DMS 273 (cell line): Measurements from ENCODE around the gene MSI2.
"Not testable (repeated sequence)": the region's sequence is repeated elsewhere in the genome, so short reads cannot be mapped to it uniquely, and the experiment has no call there.

Source experiments
- DNase-seq: peaks from one replicate; lab custom pipeline; 2025; ENCODE audit not compliant: unreplicated experiment; lab: John Stamatoyannopoulos, UW

Gene MSI2

DNA sequence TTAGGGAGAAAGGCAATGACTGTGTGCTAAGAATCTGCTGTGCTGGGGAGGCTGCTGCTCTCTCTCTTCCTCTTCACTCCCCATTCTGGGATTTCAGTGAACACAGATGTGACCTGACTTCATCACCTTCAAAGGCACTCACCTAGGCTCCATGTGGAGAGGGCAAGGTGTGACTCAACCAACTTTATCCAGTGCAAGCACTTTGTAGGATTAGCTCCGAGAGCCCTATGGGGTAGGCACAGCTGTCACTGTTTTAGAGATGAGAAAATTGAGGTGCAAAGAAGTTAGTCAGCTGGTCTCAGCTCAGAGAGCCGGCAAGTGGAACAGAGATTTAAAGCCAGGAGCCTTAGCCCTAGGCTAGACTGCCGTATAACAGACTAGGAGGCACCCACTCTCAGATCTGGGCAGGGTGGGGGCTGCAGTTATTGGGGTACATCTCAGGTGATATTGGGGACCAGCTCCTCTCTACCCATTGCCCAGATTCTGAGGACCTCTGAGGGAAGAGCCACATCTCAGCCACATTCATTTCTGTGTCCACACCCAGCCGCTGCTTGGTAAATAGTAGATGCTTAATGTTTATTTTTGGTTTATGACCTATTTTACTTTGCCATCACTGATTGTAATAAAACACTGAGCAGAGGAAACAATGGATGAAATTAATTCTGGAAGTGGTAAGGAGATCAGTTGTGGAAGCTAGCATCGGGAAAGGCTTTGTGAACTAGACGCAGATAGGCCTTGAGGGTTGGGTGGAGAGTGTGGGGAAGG lies 350.0 kb downstream of the MSI2 start:
- no peak for DNase-seq

DNA sequence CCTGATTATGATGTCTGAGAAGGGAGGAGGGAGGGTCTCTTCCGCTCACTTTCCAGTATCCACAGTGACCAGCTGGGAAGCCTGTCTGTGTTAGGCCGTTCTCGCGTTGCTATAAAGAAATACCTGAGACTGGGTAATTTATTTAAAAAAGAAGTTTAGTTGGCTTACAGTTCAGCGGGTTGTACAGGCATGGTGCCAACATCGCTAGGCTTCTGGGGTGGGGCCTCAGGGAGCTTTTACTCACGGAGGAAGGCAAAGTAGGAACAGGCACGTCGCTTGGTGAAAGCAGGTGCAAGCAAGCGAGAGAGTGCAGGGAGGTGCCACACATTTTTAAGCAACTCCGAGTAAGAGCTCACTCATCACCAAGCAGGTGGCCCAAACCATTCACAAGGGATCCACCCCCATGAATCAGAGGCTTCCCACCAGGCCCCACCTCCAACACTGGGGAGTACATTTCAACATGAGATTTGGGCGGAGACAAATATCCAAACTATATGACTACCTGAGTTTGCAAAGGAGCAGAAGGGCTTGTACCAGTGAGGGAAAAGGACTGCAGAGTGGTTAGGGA lies 351.3 kb downstream of the MSI2 start:
- DNase-seq: no peak

DNA sequence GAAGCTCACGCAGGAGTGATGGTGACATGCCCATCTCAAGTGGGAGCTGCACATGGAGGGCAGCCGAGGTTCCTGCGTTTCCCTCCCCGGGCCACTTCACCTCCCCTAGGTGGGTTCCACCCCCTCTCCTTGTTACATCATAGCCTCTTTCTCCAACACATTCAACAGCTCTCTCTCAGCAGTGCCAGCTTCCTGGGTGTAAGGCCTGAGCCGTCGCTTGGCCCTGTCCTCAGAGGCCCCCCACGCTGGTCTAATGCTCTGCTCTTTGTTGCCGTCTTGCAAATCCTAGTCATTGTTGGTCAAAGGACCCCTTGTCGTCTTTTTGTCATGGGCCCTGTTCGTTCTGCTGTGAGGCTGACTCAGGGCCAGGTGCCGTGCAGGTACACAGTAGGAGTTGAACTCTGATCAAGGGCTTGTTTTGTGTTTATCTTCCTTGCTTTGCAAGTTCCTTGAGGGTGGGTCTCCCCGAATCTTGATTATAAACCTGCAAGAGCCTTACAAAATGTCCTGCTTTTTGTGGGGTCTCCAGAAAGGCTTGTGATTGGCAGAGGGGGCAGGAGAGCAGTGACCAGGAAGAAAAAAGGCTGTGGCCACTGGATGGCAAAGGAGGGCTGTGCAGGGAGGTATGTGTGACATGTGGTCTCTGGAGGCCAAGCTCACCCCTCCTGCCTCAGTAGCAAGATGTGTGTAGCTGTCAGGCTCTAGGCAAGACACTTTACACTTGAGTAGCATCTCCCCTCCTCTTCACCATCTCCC lies 352.2 kb downstream of the MSI2 start:
- no peak for DNase-seq

DNA sequence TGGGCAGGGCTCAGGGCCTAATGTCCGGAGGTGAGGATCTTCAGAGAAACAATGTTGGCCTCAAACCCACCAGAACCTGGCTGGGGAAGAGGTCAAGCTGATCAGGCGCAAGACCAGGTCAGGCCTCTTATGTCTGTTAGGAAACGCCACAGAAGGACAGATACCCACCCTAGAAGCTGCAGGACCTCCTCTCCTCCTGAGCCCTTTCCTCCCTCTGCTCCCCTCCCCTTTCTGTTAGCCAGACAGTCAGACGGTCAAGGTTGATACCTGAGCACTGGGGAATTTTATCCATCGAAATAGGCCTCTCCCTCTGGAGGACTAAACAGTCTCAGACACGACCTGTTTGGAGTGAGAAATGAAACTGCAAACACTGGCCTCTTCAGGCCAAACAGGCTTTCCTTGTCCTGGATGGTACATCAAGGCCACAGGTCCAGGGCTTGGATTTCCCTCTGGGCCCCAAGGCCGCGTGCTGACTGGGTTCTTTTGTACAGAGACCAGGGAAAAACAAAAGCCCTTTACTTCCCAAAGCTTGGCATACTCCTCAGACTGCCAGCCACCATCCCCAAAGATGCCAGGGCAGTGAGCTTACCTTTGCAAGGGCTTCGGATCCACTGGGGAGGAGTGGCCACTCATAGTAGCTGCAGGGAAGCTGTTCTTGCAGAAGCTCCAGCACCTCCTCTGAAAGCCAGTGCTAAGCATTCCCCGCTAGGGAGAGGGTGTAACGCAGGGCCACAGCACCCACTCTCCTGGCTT lies 353.0 kb downstream of the MSI2 start:
- DNase-seq: no peak

DNA sequence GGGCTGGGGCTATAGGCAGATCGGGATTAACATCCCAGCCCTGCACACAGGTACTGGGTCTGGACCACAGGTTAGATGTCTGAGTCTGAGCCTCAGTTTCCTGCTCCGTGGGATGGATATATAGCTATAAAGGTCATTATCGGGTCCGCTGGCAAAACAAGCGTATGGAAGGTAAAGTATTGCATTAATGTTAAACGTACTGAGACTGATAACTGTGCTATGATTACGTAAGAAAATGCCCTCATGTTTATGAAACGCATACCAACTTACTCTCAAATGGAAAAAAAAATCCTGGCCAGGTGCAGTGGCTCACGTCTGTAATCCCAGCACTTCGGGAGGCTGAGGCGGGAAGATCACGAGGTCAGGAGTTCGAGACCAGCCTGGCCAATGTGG lies 353.6 kb downstream of the MSI2 start:
- DNase-seq: no peak

DNA sequence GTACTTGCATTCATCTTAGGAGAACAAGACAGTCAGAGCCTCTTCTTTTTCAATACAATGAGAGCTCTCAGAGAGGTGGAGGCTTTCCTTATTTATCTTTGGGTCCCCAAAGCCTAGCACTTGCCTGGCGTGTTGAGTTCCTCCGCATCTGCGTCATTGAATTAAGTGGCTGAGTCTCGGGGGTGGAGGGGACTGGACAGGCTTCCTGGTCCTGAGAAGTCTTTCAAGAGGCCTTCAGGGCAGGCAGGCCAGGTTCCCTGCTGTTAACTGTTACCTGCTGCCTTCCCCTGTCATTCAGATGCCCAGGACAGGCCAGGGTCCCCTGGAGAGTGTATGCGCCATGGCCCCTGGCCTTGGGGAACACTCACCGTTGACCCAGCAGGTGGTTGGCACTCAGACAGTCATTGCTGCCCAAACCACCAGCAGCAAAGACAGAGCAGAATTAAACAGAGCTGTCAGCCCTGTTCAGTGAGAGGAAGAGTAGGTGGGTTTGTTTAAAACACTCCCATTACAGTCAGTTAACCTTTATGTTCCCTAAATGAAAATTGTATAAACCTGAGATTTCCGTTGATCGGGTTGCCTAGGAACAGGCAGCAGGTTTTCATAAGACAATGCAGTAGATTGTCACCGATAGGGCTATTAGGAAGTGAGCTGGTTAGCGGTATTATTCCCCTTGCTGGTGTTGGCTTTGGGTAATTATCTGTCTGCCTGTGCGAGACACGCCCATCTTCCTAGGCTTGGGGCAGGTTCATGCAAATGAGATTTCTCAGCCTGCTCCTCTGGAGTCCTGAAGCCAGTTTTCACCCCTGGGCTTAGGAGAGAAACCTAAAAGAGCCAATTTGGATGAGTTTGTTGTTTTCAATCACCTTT lies 356.1 kb downstream of the MSI2 start:
- DNase-seq: peak; percentile 36

DNA sequence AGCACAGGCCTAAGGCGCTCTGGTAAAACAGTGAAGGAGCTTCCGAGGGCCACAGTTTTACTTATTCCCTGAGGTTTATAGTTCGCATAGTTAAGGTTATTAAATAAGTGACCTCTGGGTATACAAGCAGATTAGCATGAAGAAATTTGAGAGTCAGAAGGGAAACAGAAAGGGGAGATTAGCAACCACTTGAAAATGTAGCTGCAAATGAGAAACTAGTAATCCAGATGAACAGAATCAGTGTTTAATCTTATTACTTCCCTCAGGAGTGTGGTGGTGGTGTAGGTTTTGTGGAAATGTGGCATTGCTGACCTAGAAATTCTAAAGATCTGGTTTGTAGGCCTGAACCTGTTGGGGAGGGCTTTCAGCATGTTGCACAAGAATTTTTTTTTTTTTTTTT lies 358.4 kb downstream of the MSI2 start:
- no peak for DNase-seq

DNA sequence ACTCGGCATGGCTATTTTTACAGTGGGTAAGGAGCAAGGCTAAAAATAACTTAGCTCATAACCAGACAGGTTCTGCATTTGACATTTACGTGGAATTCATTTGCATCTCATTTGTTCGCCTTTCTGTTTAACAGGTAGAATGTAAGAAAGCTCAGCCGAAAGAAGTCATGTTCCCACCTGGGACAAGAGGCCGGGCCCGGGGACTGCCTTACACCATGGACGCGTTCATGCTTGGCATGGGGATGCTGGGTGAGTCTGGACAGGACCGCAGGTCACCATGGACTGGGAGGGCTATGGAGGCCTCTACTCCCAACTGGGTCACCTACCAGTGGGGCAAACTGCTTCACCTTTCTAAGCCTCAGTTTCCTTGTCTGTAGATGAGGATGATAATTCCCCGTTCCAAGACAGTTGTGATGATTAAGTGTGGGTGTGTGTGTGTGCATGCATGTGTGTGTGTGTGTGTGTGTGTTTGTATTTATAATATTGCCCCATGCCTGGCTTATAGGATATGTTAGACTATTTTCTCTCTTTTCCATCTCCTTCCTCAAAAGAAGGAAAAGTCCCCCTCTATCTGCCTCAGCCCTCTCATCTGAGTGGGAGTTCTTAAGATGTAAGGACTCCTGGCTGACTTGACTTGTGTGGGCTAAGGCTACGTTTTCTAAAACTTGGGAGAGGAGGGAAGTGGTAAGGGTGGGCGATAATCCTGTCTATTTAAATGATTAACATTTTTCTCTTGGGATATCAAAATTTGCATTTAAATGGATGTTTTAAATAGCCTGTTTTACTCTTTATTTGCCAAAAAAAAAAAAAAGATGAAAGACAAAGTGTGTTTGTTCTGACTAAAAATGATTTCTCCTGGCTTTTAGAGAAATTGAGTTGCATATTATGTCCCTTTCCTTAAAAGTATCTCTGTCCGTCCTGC lies 359.8 kb downstream of the MSI2 start:
- DNase-seq: no peak

DNA sequence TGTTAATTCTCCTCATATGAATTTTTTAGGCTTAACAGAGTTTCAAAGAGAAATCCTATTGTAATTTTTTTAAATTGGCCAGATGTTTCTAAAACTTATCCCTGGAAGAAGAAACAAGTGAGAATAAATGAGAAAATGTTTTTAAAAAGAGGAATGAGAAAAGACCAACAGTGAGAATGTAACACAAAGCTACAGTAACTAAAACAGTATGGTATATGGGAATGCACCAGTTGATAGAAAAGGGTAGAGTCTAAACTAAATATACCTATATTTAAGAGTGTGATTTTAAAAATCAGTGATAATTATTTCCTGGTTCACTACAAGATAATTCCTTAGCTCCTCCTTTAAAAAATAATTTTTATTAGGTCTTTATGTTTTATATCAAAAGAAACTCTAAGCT lies 360.9 kb downstream of the MSI2 start:
- no peak for DNase-seq

DNA sequence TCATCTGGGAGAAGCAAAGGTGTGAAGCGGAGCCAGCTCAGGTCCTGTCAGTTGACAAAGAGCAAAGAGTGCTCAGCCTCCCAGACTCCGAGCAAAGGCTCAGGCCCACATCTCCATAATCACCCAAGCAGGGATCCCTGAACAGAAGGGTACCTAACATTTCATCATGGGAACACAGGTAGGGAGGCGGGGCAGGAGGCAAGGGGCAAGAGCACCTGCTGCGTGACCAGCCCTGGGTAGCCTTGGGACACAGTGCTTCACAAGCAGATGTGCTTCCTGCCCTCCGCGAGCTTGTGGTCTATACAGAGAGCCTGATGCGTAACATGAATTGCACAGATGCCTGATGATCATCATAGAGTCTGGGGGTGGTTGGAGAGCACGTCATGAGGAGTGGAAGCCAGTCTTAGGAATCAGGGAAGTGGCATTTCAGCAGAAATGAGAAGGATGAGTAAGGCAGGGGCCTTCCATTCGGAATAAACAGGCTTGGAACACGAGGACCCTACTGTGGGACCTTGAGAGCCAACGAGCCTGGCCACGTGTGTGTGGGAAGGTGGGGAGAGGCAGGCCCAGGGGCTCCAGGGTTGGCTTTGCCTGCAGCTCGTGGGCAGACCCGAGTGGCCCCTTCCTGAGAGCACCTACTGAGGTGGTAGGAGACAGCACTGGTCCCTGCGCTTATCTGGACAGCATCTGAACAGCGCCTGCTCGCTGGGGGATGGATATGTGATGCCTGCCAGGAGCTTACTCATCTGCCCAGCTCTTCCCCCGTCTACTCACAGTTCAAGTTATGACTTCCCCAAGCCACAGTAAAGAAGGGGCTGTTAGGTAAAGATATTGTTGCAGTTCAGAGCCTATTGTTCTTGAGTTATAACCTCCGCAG lies 363.0 kb downstream of the MSI2 start:
- DNase-seq: no peak

DNA sequence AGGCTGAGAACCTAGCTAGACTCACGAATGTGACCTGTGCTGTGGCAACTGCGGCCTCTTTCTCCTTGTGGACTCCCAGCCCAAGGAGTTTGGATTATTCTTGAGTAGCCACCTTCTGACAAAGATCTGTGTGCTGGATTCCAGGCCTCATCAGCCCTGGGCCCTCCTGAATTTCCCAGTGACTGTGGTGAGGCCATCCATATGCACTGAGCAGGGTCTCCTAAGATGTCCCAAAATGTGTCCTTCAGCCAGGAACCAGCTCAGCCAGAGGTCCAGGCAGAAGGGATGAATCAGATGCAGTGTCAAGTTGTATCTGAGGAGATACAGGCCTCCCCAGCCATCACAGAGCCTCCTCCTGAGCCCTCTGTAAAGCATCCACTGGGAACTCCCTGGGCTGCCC lies 364.3 kb downstream of the MSI2 start:
- no peak for DNase-seq

DNA sequence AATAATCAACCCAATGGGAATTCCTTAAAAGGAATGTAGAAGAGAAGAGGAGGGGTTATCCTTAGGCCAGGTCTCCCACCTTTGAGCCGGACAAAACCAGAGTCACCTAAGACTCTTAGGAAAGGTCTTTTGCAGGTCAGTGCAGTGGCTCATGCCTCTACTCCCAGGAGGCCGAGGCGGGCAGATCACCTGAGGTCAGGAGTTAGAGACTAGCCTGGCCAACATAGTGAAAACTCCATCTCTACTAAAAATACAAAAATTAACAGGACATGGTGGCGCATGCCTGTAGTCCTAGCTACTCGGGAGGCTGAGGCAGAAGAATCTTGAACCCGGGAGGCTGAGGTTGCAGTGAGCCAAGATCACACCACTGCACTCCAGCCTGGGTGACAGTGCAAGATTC lies 365.5 kb downstream of the MSI2 start:
- not testable (repeated sequence) for DNase-seq

DNA sequence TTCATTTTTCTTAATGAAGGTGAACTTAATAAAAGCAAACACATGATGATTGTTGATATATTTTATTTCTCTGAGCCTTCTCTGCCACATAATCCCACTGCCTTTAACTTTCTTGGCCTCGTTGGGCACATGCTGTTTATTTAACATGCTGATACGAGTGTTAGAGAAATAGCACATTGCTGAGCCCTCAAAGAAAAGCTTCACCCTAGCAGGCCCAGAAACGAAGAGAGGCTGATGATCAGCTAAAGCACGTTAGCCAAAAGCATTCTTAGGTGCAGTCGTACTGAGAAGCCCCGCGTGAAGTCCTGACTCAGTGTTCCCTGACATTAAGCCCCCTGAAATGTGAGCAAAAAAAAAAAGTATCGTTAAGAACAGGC lies 366.0 kb downstream of the MSI2 start:
- no peak for DNase-seq

DNA sequence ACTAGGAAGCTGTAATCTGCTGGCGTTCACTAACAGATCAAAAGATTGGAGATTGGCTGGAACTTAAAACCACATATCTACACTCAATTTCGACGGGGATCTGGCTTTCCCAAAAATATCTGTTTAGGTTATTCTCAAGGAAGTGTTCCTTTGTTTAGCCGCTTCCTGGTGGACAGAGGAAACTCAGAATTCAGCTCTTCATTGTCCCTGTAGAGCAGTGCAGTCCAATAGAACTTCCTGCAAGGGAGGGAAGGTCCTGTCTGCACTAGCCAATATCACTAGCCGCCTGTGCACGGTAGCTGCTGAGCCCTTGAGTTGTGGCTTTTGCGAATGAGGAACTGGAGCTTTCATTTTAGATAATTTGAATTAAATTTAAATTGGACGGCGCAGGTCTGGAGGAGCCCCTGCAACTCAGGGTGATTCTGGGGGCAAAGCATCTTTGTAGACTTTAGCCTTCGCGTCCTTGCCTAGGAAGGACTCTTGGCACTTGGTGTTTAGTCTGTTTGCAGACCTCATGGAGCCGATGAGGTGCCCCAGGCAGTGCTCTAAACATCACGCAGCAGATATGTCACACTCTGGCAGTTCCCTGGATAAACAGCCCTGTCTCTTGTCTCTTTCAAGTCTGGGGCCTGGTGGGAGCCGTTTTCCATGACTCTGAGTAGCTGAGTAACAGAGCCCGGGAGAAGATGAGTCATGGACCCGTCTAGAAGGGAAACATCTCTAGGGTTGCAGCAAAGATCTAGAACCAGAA lies 366.5 kb downstream of the MSI2 start:
- no peak for DNase-seq

DNA sequence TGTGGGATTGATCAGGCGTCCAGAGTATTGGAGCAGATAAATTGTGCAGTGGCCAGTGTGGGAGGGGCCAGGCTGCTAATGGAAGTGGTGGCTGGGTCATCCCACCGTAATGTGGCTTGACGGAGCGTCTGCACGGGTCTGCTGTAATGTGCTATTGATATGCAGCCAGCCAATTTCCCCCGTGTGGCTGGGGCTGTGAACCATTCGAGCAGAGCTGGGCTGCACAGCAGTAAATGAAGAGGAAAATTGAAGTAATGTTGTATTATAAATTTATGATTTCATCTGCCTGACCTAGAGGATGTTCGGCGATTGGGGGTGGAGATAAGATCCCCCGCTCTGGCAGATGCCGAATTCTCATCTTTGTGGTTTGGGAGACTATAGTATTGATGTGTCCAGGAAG lies 367.3 kb downstream of the MSI2 start:
- DNase-seq: no peak

DNA sequence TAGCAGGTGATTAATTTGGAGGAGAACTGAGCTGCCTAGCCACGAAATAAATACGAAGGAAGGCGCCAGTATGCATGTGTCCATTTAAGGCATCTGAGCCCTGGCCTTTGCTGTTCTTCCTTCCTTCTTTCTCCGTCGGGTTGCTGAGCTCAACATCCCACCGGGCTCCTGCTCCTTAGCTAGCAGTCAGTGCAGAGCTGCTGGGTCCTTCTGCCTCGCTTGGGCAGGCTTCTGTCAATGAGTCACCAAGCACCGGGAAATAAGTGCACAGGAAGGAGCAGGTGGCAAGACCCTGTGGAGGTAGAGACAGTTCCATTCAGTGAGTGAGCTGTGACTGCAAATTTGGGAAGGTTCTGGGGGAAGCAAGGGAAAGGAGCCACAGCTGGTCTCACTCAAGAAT lies 368.1 kb downstream of the MSI2 start:
- DNase-seq: no peak

DNA sequence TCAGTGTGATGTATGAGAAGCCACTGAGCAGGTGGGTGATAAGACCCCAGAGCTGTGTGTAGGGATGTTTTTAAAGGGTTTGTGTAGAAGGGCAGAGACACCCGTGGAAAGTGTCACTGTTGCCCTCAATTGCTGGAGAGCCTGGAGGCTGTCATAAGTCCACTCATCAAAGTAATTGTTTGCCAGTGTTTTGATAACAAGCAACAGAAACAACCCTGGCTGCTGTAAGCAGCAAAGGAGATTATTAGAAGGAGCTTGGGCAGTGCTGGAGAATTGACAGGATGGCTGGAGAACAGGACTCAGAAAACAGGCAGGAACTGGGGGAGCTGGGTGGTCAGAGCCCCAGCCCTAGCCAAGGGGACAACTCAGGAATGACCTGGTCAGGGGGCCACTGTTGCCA lies 369.2 kb downstream of the MSI2 start:
- no peak for DNase-seq

DNA sequence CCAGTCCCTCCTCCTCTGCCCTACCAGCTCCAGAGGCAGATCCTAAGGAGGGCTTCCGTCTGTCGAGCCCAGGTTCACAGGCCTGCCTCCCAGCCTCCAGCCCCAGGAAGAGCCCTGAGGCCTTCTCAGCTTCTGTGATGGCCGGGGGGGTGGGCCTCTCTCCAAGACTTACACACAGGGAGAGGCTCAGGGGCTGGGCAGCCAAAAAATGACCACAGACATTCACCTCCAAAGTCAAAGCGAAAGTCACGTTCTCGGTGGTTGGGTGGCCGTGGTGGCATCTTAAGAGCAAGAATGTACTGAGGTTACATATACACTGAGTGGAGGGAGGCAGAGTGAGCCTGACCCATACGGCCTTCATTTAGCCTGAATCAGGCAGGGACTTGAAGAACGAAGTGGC lies 369.6 kb downstream of the MSI2 start:
- no peak for DNase-seq
